Measurements from ENCODE around the gene MYOZ2. TPM values are rescaled to one million over a fixed set of nuclear protein-coding genes. Genes with fewer than 3 reads are reported as not detected.

The MYOZ2 gene
- total and polyA plus RNA-seq, 2 donors from 2014 or later = 0.19 to 0.77 TPM

GRCh38 chr4:119229908-119230687 lies 94.5 kb downstream of the MYOZ2 start:
- Histone ChIP-seq H3K4me1 (ENCODE audit: control insufficient read depth in 2 of 3, insufficient read depth in 2 of 3, low read depth in 1 of 3, low read length in 3 of 3) (peaks cover 0 to 7% (median 4%) of the 10 kb centered on the region in 3 donors), H3K27me3 (ENCODE audit: control insufficient read depth, insufficient read depth, low read length) (no peaks in the 10 kb centered on the region), H3K4me3 (ENCODE audit: low read length in 3 of 3) (no peak overlapping the region), H3K27ac (ENCODE audit: low read depth in 2 of 2, low read length in 2 of 2) (no peak overlapping the region), H3K9me3 (ENCODE audit: control insufficient read depth in 2 of 3, insufficient read depth in 1 of 3, low read length in 3 of 3) (no peaks in the 10 kb centered on the region), H3K36me3 (ENCODE audit: control insufficient read depth in 2 of 3, insufficient read depth in 3 of 3, low read length in 3 of 3) (peaks cover 0 to 2% (median 0%) of the 10 kb centered on the region in 3 donors), H3K9ac (ENCODE audit: low read length in 3 of 3) (no peak overlapping the region)
- intact Hi-C loops (cut with DNase I) = no loop called here
- no peak for DNase-seq
- no peak for FAIRE-seq
- TF ChIP-seq CTCF (IDR thresholded peaks at IDR 0.05; ENCODE audit: borderline replicate concordance, extremely low read depth, insufficient read depth) = no peak

DNA sequence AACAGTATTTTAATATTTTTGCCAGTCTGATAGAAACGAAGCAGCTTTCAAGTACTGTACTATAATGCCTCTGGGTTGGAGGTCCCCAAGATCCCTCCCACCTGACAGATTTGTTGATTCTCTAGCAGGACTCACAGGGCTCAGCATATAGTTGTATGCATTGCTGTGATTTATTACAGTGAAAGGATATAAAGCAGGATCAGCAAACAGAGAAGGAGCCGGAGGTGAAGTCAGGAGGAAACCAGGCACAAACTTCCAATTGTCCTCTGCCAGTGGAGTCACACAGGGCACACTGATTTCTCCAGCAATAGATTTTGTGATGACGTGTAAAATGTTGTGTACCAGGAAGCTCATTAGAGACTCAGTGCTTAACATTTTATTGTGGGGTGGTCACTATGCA lies 95.9 kb downstream of the MYOZ2 start:
- Histone ChIP-seq H3K9ac (ENCODE audit: low read length in 3 of 3) (no peak overlapping the region), H3K36me3 (ENCODE audit: control insufficient read depth in 2 of 3, insufficient read depth in 3 of 3, low read length in 3 of 3) (peaks cover 0 to 6% (median 0%) of the 10 kb centered on the region in 3 donors), H3K4me1 (ENCODE audit: control insufficient read depth in 2 of 3, insufficient read depth in 2 of 3, low read depth in 1 of 3, low read length in 3 of 3) (peaks cover 0 to 7% (median 4%) of the 10 kb centered on the region in 3 donors), H3K27me3 (ENCODE audit: control insufficient read depth, insufficient read depth, low read length) (no peaks in the 10 kb centered on the region), H3K27ac (ENCODE audit: low read depth in 2 of 2, low read length in 2 of 2) (no peak overlapping the region), H3K9me3 (ENCODE audit: control insufficient read depth in 2 of 3, insufficient read depth in 1 of 3, low read length in 3 of 3) (no peaks in the 10 kb centered on the region), H3K4me3 (ENCODE audit: low read length in 3 of 3) (no peak overlapping the region)
- no peak for DNase-seq
- TF ChIP-seq CTCF (IDR thresholded peaks at IDR 0.05; ENCODE audit: borderline replicate concordance, extremely low read depth, insufficient read depth) = no peak
- FAIRE-seq = no peak
- intact Hi-C loops (cut with DNase I) = no loop called here

- H3K27ac ChIP-seq (ENCODE audit: low read depth in 2 of 2, low read length in 2 of 2) = no peak overlapping the region
- intact Hi-C loops (cut with DNase I) = no loop called here
- H3K27me3 ChIP-seq (ENCODE audit: control insufficient read depth, insufficient read depth, low read length) = no peaks in the 10 kb centered on the region
- peaks cover 0 to 6% (median 0%) of the 10 kb centered on the region in 3 donors for H3K36me3 ChIP-seq (ENCODE audit: control insufficient read depth in 2 of 3, insufficient read depth in 3 of 3, low read length in 3 of 3)
- no peak overlapping the region for H3K4me3 ChIP-seq (ENCODE audit: low read length in 3 of 3)
- no peaks in the 10 kb centered on the region for H3K9me3 ChIP-seq (ENCODE audit: control insufficient read depth in 2 of 3, insufficient read depth in 1 of 3, low read length in 3 of 3)
- TF ChIP-seq CTCF (IDR thresholded peaks at IDR 0.05; ENCODE audit: borderline replicate concordance, extremely low read depth, insufficient read depth) = no peak
- H3K9ac ChIP-seq (ENCODE audit: low read length in 3 of 3) = no peak overlapping the region
- no peak for DNase-seq
- H3K4me1 ChIP-seq (ENCODE audit: control insufficient read depth in 2 of 3, insufficient read depth in 2 of 3, low read depth in 1 of 3, low read length in 3 of 3) = peaks cover 0 to 7% (median 4%) of the 10 kb centered on the region in 3 donors
- FAIRE-seq = no peak
Observed at GRCh38 chr4:119232286-119232685, 96.7 kb downstream of the MYOZ2 start.
